IMR-90 (cell line): ENCODE measurements around the gene LRP1B. TPM values are rescaled to one million over a fixed set of nuclear protein-coding genes. Genes with fewer than 3 reads are reported as not detected.
"Not testable (repeated sequence)": the region's sequence is repeated elsewhere in the genome, so short reads cannot be mapped to it uniquely, and the experiment has no call there.

ENCODE experiments used
- ATAC-seq: fragments of 200-7000 bp; cut with Tn5 transposase; 2 replicates; pipeline ENCODE4 v1.9.1; 2020; ENCODE audit warnings: low read depth, mild to moderate bottlenecking, moderate library complexity
- BruUV-seq: library from RNA; stranded (reverse); fragments of 400-500 nt; replicated peaks from 2 replicates; lab custom pipeline; 2021; lab: Mats Ljungman, UMichigan
- CTCF ChIA-PET: fragments of 300-600 bp; formaldehyde crosslinking; extraction: SDS; loops from one replicate; lab custom pipeline; 2021; ENCODE audit warnings: antibody characterized with exemption; lab: Yijun Ruan, JAX
- POLR2A ChIA-PET: fragments of 300-600 bp; sonication (Branson Sonifier 250); formaldehyde crosslinking; loops from one replicate; lab custom pipeline; 2022; ENCODE audit warnings: antibody characterized with exemption; ENCODE audit not compliant: unreplicated experiment; lab: Charles Lee
- DNase-seq: peaks from one replicate; pipeline ENCODE4 v3.0.0; 2013
- H2AFZ ChIP-seq: replicated peaks from 2 replicates; pipeline ENCODE3; 2013; ENCODE audit warnings: low read length, mild to moderate bottlenecking; ENCODE audit not compliant: poor library complexity
- H2AK5ac ChIP-seq: 2 replicates; pipeline ENCODE4 v1.6.1; 2013; ENCODE audit warnings: low read depth, low read length, inconsistent platforms
- H2AK9ac ChIP-seq: replicated peaks from 2 replicates; pipeline ENCODE3; 2013; ENCODE audit warnings: mild to moderate bottlenecking, low read depth, low read length, moderate library complexity; ENCODE audit not compliant: poor library complexity
- H2BK120ac ChIP-seq: 2 replicates; pipeline ENCODE4 v1.6.1; 2013; ENCODE audit warnings: low read depth, low read length, inconsistent platforms
- H2BK15ac ChIP-seq: 3 replicates; pipeline ENCODE4 v1.6.1; 2013; ENCODE audit warnings: low read depth, low read length, inconsistent platforms
- H2BK20ac ChIP-seq: 2 replicates; pipeline ENCODE4 v1.6.1; 2013; ENCODE audit warnings: low read depth, mild to moderate bottlenecking, inconsistent platforms, low read length, moderate library complexity
- H2BK5ac ChIP-seq: 2 replicates; pipeline ENCODE4 v1.6.1; 2013; ENCODE audit warnings: mild to moderate bottlenecking, low read depth, low read length, inconsistent platforms; ENCODE audit not compliant: poor library complexity, severe bottlenecking
- H3K14ac ChIP-seq: replicated peaks from 2 replicates; pipeline ENCODE4 v1.6.1; 2013; ENCODE audit warnings: low read depth, low read length, inconsistent platforms
- H3K18ac ChIP-seq: 2 replicates; pipeline ENCODE4 v1.6.1; 2013; ENCODE audit warnings: low read depth, low read length, control low read depth
- H3K23ac ChIP-seq: 2 replicates; pipeline ENCODE4 v1.6.1; 2013; ENCODE audit warnings: low read depth, low read length, inconsistent platforms
- H3K27ac ChIP-seq: 2 replicates; pipeline ENCODE4 v1.5.1; 2013; ENCODE audit warnings: mild to moderate bottlenecking, control low read depth, low read length; ENCODE audit not compliant: insufficient read depth
- H3K27me3 ChIP-seq: 2 replicates; pipeline ENCODE4 v1.6.1; 2013; ENCODE audit warnings: low read length; ENCODE audit not compliant: control insufficient read depth, insufficient read depth
- H3K36me3 ChIP-seq: 2 replicates; pipeline ENCODE4 v1.6.1; 2013; ENCODE audit warnings: low read length, mixed read lengths; ENCODE audit not compliant: control insufficient read depth, insufficient read depth
- H3K4ac ChIP-seq: 2 replicates; pipeline ENCODE4 v1.6.1; 2013; ENCODE audit warnings: low read depth, low read length, inconsistent platforms
- H3K4me1 ChIP-seq: 2 replicates; pipeline ENCODE4 v1.6.1; 2013; ENCODE audit warnings: low read length, mixed read lengths; ENCODE audit not compliant: control insufficient read depth, insufficient read depth
- H3K4me2 ChIP-seq: 2 replicates; pipeline ENCODE4 v1.6.1; 2013; ENCODE audit warnings: low read depth, mild to moderate bottlenecking, control low read depth, low read length, moderate library complexity
- H3K4me3 ChIP-seq: 2 replicates; pipeline ENCODE4 v1.5.1; 2013; ENCODE audit warnings: low read depth, mild to moderate bottlenecking, control low read depth, low read length, moderate library complexity; ENCODE audit not compliant: insufficient read depth
- H3K56ac ChIP-seq: 2 replicates; pipeline ENCODE4 v1.6.1; 2013; ENCODE audit warnings: low read length, inconsistent platforms; ENCODE audit not compliant: insufficient read depth; ENCODE audit errors: extremely low read depth
- H3K79me1 ChIP-seq, 2 experiments: 2 replicates each; pipeline ENCODE4 v1.6.1; 2013; ENCODE audit warnings: low read length in 2 of 2, inconsistent platforms in 1 of 2, low read depth in 1 of 2
- H3K9ac ChIP-seq: 2 replicates; pipeline ENCODE4 v1.6.1; 2013; ENCODE audit warnings: low read depth, low read length, control low read depth
- H3K9me1 ChIP-seq: 2 replicates; pipeline ENCODE4 v1.6.1; 2013; ENCODE audit warnings: low read length, inconsistent platforms; ENCODE audit not compliant: insufficient read depth
- H3K9me3 ChIP-seq: 2 replicates; pipeline ENCODE4 v1.6.1; 2013; ENCODE audit warnings: low read length; ENCODE audit not compliant: control insufficient read depth, insufficient read depth
- H4K20me1 ChIP-seq: 2 replicates; pipeline ENCODE4 v1.6.1; 2013; ENCODE audit warnings: low read length, inconsistent platforms; ENCODE audit not compliant: insufficient read depth
- H4K5ac ChIP-seq: 2 replicates; pipeline ENCODE4 v1.6.1; 2013; ENCODE audit warnings: mild to moderate bottlenecking, low read depth, low read length, control low read depth
- H4K8ac ChIP-seq, 2 experiments: 2 replicates each; pipeline ENCODE4 v1.6.1; 2013; ENCODE audit warnings: low read depth in 2 of 2, low read length in 2 of 2, control low read depth in 1 of 2, inconsistent platforms in 1 of 2
- H4K91ac ChIP-seq: 2 replicates; pipeline ENCODE4 v1.6.1; 2013; ENCODE audit warnings: low read depth, low read length, inconsistent platforms; ENCODE audit not compliant: insufficient read depth
- CEBPB ChIP-seq: IDR thresholded peaks from 2 replicates; pipeline ENCODE4 v1.6.1; 2012; ENCODE audit warnings: low read depth, low read length, improper control_type of control experiment
- POLR2A ChIP-seq: IDR thresholded peaks from 2 replicates; pipeline ENCODE4 v1.6.1; 2012; ENCODE audit warnings: mild to moderate bottlenecking, low read depth, low read length
- WGBS, 2 experiments: methylation state at CpG; one replicate each; pipeline versions ENCODE4 v1.1.5 to v1.1.7; 2013; ENCODE audit warnings: missing lambda C conversion rate in 2 of 2; ENCODE audit not compliant: insufficient read length in 1 of 2; ENCODE audit errors: extremely low coverage in 2 of 2; 5-methylcytosine and 5-hydroxymethylcytosine counted together
- dilution Hi-C: fragments of 300-500 bp; cut with HindIII; formaldehyde crosslinking; loops from one replicate; pipeline ENCODE4 v1.14.3; 2018; ENCODE audit warnings: low sequenced_read_pairs; ENCODE audit not compliant: unreplicated experiment
- in situ Hi-C: fragments of 300-500 bp; cut with MboI; formaldehyde crosslinking; loops from 3 replicates; pipeline ENCODE4 v1.14.3; 2019; ENCODE audit warnings: low sequenced_read_pairs, inconsistent platforms, mixed read lengths
- intact Hi-C: fragments of 100-400 bp; cut with micrococcal nuclease; formaldehyde crosslinking; loops from 2 replicates; pipeline ENCODE4 v1.10.0; 2022
- polyA plus RNA-seq, 3 experiments: library from polyadenylated mRNA; depleted of rRNA; stranded (reverse); fragments of >200 nt; gene quantifications; 2 replicates each; pipeline ENCODE4 v1.2.3, GENCODE V29; 2012; ENCODE audit warnings: low replicate concordance in 1 of 3
- total RNA-seq: library from RNA; depleted of rRNA; stranded (reverse); fragments of >200 nt; gene quantifications from 2 replicates; pipeline ENCODE4 v1.2.3, GENCODE V29; 2012

LRP1B gene
- total and polyA plus RNA-seq, 2 of the 4 experiments (the other 2 are of a cell fraction): under 0.01 to 0.02 TPM

GRCh38 chr2:142088058-142088568 is 42.7 kb downstream of the LRP1B start:
- POLR2A ChIA-PET: no interaction called here
- Histone ChIP-seq H3K4me1 (no peaks in the 10 kb centered on the region), H3K14ac (no peak overlapping the region), H4K5ac (no peak overlapping the region), H3K4ac (no peak overlapping the region), H3K18ac (no peak overlapping the region), H3K9ac (no peak overlapping the region), H2AK5ac (no peak overlapping the region), H3K4me2 (no peak overlapping the region), H3K9me3 (no peaks in the 10 kb centered on the region), H4K91ac (no peak overlapping the region), H2BK5ac (no peak overlapping the region), H2AK9ac (no peak overlapping the region), H4K20me1 (no peaks in the 10 kb centered on the region), H3K36me3 (no peaks in the 10 kb centered on the region), H2BK15ac (no peak overlapping the region), H3K4me3 (no peak overlapping the region), H2BK120ac (no peak overlapping the region), H4K8ac (no peak overlapping the region), H3K23ac (no peak overlapping the region), H3K56ac (no peak overlapping the region), H2AFZ (no peak overlapping the region), H2BK20ac (no peak overlapping the region), H3K27ac (no peak overlapping the region), H3K9me1 (no peaks in the 10 kb centered on the region), H3K27me3 (no peaks in the 10 kb centered on the region), H3K79me1 (no peaks in the 10 kb centered on the region)
- no CpG with 5 or more reads among the region's 2 CpGs for WGBS, 2 experiments
- intact Hi-C loops: no loop called here
- CTCF ChIA-PET: no interaction called here
- BruUV-seq: no TSS peak
- in situ Hi-C loops: no loop called here
- DNase-seq: no peak
- TF ChIP-seq POLR2A (no peak), CEBPB (peak; percentile 72)
- dilution Hi-C loops: no loop called here
- no peak for ATAC-seq

- H4K8ac ChIP-seq, H2AK5ac ChIP-seq, H3K18ac ChIP-seq, DNase-seq, ATAC-seq, H3K4ac ChIP-seq, H3K27ac ChIP-seq, H4K5ac ChIP-seq, H2BK5ac ChIP-seq, H4K20me1 ChIP-seq, H3K79me1 ChIP-seq, H2BK120ac ChIP-seq, BruUV-seq, H3K27me3 ChIP-seq, H2BK15ac ChIP-seq, H2AK9ac ChIP-seq, H3K36me3 ChIP-seq, H3K23ac ChIP-seq, POLR2A ChIA-PET, H3K9me3 ChIP-seq, intact Hi-C loops, H2AFZ ChIP-seq, H3K14ac ChIP-seq, H3K4me3 ChIP-seq, H3K4me2 ChIP-seq, dilution Hi-C loops, H2BK20ac ChIP-seq, in situ Hi-C loops, H4K91ac ChIP-seq, H3K56ac ChIP-seq, H3K4me1 ChIP-seq, H3K9me1 ChIP-seq, H3K9ac ChIP-seq: not testable (repeated sequence)
- no CpG with 5 or more reads among the region's 2 CpGs for WGBS, 2 experiments
- CTCF ChIA-PET: interaction anchor here (1.2 kb wide), 1 partner anchor 80 kb away, joined by 3 read pairs; no protein-coding TSS in a partner anchor
Measured at GRCh38 chr2:142087585-142087984, 43.2 kb downstream of the LRP1B start.
